ELR (cell line): ENCODE measurements around the gene TMEM198.

Experiments used
- DNase-seq: peaks from one replicate; pipeline ENCODE4 v3.0.0-alpha.2; 2015; ENCODE audit warnings: low read depth

Gene TMEM198

DNA sequence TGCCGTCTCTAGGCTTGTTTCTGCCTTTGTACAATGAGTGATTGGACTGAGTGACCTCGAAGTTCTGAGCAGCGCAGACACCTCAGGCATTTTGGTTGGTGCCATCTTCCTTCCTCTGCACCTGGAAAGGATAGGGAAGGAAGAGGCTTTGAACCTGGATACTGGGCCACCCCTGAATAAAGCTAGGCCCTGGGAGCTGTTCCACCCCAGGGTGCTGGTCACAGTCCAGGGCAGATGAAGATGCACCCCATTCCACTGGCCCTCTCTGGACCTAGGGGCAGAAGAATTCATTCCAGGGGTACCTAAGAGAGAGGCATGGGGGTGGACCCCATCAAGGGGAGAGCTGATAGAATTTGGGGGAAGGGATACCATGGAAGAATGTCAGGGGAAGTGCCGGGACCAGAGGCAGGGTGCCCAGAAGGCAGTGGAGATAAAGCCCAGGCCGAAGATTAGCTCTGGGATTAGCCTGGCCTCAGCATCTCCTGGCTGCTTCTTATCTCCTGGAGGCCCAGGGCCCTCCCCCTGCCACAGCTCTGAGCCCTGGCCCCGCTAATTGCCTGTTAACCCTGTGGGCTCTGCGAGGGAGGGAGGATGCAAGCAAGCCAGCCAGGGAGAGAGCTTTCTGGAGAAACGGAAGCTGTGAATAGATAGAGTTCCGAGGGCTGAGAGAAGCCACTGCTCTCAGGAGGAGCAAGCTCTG lies 18.1 kb upstream of the TMEM198 start:
- DNase-seq, result no peak

- DNase-seq, result no peak
Measured at GRCh38 chr2:219526320-219527075, 17.3 kb upstream of the TMEM198 start.

DNA sequence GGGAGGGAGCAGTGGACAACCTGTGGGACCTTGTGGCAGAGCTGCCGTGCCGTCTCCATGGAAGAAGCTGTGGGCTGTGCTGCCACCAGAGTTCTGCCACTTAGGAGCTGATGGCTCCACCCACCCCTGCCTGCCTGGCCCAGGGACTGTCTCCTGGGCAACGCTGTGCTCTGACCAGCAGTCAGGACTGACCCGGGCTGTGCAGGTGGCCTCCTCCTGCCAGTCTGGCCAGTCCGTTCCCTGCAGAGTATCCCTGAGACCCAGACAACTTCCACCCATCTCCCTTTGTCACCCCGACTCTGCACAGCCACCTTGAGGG lies 16.8 kb upstream of the TMEM198 start:
- DNase-seq, result no peak

DNA sequence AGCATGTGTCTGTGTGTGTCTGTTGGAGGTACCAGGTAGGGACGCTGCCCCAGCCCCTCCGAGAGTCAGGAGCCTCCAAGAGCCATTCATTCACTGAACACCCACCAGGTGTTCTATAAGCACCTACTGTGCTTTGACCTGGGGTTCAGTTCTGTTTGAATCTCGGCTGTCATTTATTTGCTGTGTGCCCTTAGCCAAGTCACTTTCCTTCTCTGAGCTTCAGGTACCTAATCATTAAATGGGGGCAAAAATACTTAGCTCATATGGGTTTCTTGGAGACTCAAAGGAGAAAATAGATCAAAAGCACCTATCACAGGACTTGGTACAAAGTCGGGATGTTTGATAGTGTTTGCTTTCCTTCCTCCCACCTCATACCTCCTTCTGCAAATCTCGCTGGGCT lies 16.4 kb upstream of the TMEM198 start:
- no peak for DNase-seq

GRCh38 chr2:219530048-219530963 lies 13.5 kb upstream of the TMEM198 start:
- DNase-seq, result peak; percentile 87

GRCh38 chr2:219531639-219532377 lies 12.0 kb upstream of the TMEM198 start:
- DNase-seq, result no peak

GRCh38 chr2:219532378-219532649 lies 11.5 kb upstream of the TMEM198 start:
- DNase-seq, result no peak

DNA sequence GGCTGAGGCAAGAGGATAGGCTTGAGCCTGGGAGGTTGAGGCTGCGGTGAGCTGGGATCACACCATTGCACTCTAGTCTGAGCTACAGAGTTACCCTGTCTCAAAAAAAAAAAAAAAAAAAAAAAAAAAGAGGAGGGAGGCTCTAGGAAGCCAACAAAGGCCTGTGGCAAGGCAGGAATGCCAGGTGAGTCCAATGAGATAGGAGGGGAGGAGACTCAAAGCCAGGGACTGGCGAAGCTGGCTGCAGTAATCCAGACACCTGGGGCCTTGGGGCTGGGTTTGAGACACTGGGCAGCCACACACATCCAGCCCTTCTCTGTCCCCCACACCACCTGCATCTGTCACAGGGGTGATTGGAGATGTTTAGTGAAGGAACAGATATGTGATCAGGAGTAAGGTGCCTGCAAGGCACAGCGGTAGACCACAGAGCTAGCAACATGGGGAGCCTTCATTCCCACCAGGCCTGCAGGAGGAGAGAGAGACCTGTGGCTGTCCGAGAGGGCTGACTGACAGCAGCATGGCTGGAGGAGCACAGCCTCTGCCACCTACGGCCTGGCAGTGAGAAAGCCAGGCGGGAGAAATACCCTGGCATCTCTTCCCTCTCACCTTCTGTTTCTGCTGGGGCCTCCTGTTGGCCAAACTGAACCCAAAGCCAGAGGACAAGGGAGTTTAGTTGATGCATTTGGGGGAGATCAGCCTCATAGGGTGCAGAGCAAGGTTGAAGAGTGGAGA lies 9.7 kb upstream of the TMEM198 start:
- no peak for DNase-seq

DNA sequence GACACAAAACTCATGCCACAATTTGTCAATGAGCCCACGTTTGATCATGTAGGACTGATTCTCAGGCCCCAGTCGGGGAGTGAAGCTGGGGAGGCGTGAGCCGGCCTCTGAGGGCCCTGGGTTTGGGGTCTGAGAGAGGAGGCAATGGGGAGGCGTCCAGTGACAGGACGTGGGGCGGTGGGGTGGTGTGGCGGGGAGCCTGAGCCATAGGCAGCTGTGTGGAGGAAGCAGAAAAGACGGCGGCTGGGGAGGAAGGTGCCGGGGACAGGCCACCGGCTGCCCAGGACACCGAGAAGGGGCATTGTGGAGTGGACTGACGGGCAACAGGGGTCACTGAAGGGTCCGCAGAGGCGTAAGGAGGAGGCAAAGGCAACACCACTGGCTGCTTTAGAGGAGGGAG lies 7.4 kb upstream of the TMEM198 start:
- no peak for DNase-seq

GRCh38 chr2:219536967-219537366 lies 6.9 kb upstream of the TMEM198 start:
- no peak for DNase-seq

DNA sequence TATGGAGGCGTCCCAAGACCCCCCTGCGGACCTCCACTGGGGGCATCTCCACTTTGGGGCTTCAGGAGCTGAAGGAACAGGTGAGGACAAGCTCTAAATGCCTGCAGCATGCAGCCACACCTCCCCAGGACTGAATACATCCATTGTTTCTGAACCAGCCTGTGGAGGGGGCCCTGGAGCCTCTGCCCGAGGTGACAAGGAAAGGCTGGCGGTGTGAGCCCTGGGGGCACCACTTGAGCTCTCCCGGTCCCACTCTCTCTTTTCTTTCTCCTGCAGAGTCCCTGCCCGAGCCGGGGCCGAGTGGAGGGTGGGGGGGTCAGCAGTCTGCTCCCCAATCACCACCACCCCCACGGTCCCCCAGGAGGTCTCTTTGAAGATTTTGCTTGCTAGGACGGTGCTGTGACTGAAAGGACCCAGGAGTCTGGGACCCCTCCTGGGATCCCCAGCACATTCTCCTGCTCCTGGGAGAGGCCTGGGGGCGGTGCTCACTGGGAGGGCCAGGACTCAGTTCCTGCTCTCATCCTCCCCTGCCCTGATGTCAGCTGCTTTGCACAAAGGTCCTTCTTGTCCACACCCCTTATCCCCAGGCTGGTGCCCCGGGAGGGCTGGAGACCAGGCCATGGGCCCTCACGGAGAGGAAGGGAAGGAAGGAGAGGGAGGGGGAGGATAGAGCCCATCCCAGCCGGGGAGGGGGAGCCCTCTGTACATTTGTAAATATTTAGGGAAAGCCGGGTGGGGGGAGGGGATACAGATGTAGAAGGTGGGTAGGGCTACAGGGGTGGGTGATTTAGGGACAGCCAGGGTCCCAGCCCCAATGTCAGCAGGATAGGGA lies 6.0 kb upstream of the TMEM198 start:
- no peak for DNase-seq

DNA sequence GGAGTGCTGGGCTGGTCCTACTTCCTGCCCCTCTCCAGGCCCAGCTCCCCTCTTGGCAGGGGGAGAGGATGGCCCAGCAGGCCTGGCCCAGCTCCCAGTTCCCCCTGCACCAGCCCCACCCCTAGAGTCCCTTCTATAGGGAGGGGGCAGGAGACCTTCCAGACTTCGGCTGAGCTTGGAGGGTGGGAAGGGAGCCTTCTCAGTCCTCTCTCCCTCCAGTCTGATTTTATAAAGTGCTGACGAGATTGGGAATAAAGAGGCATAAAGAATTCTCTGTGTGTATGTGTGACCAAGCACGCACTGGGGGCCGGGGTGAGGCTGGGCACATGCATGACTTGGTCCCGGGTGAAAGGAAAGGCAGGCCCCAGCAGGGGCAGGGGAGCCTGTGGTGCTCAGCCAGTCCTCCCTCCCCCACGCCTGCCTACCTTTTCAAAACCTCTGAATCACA lies 5.3 kb upstream of the TMEM198 start:
- DNase-seq, result no peak

- DNase-seq, result no peak
Measured at GRCh38 chr2:219538956-219539788, 4.7 kb upstream of the TMEM198 start.

DNA sequence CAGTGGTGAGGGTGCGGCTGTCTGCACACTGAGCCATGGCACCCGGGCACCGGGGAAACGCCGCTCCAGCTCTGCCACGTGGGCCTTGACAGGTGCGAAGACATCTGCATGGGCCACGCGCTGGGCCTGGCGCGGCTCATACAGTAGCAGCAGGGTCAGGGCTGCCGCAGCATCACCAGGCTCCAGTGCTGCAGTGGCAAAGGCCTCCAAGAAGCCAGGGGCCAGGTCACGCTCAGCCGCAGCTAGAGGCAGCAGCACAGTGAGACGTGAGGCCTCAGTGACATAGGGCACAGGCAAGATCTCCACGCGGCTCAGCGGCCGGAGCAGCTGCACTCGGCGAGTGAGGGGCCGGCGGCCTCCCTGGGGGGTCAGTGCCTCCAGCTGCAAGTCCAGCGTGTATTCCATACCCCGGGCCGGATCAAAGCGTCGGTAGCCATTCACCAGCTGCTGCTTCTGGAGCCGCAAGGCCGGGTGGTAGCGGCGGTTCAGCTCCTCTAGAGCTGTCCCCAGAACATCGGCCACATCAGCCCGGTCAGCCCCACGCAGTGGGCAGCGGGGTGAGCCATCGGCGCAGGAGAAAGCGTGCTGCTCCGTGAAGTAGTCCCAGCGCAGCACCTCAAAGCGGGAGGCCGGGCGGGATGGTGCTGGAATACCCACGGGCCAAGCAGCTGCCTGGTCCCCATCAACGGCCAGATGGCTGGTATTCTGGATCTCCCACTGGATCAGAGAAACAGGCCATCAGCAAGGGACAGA lies 3.7 kb upstream of the TMEM198 start:
- no peak for DNase-seq

DNA sequence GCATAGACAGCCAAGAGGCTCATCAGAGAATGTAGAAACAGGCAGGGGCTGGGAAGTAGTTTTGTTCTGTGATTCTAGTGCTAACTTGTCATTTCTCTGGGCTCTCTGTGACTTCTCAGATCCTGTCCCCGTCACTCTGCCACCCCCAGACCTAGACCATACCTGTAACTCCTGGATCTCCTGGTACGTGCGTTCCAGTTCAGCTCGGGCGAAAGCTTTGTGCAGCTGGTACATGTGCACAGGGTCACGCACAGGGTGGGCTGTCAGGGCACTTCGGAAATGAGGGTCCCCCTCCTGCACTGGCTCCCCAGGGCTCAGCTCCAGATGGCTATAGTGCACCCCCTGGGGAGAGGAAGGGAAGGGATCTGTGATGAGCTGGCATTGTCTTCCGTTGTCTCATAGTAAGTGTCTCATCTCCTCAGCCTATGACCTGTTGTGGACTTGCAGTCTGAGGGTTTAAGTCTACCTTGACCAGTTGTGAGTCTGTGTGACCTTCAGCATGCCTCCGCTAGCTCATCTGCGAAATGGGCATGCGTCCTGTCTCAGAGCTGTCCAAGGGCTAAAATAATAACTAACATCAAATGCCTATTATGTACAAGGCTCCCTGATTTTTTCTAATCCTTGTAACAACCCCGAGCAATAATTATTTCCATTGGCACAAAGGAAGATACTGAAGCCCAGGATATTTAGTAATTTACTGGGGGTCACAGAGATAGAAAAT lies 2.9 kb upstream of the TMEM198 start:
- DNase-seq, result no peak

GRCh38 chr2:219541611-219542180 lies 2.1 kb upstream of the TMEM198 start:
- peak; percentile 40 for DNase-seq

DNA sequence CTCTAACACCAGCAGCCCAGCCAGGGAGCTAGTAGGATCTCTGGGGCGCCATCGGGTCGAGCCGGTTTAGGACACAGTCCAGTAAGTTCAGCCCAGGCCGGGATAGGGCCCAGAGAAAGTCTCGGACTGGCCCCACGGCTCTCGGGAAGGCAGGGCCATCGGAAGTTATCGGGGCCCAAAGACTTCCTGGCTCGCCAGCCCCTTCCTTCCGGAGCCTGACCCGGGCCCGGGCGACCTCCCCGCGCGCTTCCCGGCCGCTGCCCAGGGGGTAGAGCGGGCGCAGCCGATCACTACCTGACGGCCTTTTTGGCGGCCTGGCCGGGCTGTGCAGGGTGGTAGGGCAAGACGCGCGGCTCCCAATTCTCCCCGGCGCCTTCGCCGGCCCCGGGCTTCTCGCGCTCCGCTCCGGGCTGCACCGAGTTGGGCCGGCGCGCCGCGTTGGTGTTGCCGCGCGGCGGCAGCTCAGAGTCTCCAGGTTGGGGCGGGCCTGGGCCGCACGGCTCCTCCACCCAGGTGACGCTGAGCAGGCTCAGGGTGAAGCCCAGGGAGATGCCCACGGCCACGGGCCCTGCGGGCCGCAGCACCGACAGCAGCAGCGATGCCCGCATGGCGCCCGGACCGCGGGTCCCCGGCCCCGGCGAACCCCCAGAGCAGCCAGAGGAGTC lies 765 bp upstream of the TMEM198 start:
- peak; percentile 59 for DNase-seq
